KG1 (cell line): ENCODE measurements around the gene PTPRD.

Experiments
- DNase-seq: peaks from one replicate; lab custom pipeline; 2025; lab: John Stamatoyannopoulos, UW

PTPRD gene

DNA sequence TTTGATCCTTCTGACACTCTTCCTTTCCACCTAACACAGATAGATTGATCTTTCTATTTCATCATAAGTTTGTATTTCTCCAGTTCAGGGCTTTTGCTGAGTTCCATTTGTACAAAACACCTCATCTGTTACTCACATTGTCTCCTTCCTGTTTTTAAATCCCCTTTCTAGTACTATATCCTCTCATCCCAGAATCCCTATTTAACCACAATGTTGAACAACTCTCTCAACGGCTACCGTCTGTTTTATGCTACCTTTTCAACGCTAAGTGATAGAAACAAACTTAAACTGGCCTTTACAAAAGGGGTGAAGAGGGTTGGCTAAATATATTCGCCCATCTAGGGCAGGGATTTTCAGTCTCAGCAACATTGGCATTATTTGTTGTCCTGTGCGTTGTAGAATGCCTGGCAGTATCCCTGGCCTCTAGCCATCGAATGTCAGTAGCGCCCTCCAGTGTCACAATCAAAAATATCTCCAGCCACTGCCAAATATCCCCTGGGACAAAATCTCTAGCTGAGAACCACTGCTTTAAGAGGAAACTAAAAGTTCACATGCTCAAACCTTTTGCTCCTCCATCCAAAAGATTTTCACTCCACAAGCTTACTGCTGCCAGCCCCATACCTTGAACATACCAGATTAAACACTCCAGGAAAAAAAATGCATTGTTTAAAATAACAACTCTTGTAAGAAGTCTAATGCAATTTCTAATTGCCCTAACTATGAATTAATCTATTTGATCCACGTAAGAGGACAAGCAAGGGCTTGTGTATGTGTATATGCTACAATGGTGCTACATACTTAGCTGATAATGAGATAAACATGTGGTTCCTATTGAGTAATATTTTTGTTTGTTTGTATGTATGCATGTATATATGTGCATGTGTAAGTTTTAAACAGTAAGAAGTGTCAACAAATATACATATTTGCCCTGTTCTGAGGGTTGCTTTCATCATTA lies 344.0 kb downstream of the PTPRD start:
- DNase-seq: peak; percentile 13

GRCh38 chr9:10265153-10265631 lies 347.6 kb downstream of the PTPRD start:
- no peak for DNase-seq

DNA sequence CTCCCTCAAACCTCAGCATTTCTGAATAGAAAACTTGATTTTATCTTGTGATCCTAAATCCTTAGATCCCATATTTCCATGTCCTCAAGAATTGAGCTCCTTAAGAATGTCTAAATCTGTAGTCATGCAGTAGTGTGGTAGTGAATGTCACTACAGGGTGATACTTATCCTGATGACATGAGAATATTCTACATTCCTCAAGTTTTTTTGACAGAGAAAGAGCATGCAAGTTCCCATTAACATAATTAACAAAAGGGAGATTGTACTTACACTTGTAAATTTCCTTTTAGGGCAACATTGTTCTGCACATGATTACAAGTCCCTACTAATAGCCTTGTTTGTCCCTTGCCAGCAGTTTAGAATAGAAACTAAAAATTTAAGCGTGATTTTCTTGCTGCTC lies 352.3 kb downstream of the PTPRD start:
- no peak for DNase-seq

DNA sequence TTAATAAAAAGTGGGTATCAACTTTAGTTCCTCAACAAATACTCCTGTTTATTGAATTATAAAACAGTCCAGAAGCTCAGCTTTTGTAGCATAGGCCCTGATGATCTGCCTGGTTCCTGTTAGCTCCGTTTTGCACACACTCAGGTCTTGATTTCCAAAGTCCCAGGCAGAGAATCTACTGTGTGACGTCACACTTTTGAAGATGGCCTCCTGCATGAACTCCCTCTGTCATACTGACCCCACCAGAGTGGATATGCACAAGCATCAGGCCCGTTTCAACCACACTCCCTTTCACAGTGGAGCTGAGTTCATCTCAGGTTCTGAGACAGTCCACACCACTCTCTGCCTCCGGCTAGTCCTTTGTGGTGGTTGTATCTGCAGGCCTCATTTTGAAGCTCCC lies 353.1 kb downstream of the PTPRD start:
- DNase-seq: no peak

GRCh38 chr9:10255758-10256157 lies 357.0 kb downstream of the PTPRD start:
- no peak for DNase-seq

DNA sequence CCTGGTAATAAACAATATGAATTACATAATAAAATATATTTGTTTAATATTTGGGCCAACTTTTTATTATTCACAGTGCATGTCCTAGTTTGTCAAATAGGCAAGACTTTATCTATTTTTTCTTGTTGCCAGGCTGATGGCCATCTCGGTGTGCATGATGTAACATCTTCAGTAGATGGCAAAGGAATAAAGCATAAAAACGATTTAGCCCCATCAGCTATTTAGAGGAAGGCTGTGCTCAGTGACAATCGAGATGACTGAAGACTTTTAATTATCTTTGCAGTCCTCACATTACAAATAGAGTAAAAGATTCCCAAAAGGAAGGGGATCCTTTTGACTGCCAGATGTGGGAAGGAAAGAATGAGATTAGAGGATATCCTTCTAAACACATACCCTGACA lies 358.5 kb downstream of the PTPRD start:
- no peak for DNase-seq

GRCh38 chr9:10253341-10253740 lies 359.5 kb downstream of the PTPRD start:
- DNase-seq: no peak

GRCh38 chr9:10252174-10252573 lies 360.6 kb downstream of the PTPRD start:
- no peak for DNase-seq

DNA sequence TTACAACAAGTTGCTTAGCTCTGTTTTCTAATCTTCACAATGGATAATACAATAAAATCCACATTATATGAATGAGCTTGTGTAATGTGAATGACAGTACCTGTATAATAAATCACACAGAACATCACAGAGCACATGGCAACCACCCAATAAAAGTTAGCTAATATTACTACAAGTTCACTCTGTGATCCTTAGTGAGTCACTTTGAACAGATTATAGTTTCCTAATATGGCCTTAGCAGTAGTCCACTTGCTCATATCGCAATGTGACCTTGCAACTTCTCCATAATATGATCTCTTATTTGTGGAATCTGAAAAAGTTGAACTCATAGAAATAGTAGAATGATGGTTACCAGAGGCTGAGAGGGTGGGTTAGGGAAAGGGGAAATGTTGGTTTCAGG lies 361.3 kb downstream of the PTPRD start:
- DNase-seq: no peak

- DNase-seq: no peak
These were observed 362.6 kb downstream of the PTPRD start for GRCh38 chr9:10250219-10250618.

GRCh38 chr9:10248890-10249289 lies 363.9 kb downstream of the PTPRD start:
- DNase-seq: no peak

GRCh38 chr9:10242255-10242654 lies 370.5 kb downstream of the PTPRD start:
- DNase-seq: no peak

DNA sequence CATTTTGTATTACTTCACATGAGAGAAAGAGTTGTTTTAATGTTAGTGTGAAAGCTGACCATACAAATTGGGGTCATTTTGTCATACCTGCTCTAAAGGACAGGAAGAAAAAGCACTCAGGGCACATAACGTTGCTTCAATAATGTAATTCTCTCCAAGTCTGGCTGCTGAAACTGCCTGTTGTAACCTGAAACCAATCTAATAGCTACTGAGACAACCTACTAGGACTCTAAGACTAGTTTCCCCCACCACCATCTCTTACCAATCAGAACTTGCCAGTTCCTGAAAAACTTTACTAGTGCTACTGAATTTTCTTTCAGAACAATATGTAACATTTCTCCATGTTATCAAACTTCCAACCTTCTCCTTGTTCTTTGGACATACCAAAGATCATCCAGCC lies 374.7 kb downstream of the PTPRD start:
- no peak for DNase-seq

DNA sequence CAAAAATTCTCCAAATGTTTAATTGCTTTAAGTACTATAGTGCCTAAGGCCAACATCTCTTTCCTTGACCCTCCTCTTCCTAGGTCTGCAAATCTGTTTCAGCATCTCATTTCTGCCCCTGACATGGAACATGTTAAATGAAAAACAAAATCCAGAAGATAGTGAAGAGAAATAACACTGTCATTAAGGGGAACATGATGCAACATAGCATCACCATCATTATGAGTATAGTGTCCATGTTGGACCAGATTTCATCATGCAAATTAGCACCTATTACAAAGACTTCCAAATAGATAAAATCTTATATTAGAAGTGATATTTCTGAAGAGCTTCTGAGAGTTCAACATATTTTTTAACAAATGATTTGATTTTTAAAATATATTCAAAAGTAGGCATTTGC lies 375.2 kb downstream of the PTPRD start:
- no peak for DNase-seq

DNA sequence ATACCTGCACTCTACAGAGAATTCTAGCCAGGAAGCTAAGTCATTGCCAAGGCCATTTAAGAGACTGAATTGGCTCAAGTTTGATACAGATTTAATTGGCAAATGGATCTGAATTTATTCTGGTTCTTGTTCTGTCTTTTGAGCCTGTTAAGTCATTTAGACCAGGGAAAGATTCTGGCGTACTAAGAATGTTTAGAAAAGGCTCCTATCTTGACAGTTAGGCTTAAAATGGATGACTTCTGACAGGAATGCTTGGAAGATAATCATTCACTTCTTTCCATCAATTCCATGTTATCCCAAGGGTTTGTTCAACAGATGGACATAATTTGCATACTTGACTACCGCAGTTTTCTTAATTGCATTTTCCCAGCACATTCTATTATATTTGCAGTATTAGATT lies 376.6 kb downstream of the PTPRD start:
- no peak for DNase-seq

DNA sequence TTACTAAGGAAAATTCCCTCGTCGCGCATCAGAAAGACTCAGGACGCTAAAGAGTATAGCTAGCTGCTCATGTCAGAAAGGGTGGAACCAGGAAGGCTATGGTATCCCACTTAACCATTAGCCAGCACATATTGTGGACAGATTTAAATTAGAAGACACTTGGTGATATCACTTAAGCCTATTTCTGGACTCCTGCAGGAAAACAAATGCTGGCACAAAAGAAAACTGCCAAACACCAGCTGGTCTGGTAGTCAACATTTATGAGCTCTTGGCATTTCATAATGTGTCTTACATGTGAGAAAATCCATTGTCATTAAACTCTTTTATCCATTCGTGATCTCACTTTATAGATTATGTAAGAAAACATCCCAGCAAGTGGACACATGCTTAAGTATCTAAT lies 377.4 kb downstream of the PTPRD start:
- no peak for DNase-seq

- DNase-seq: no peak
These were observed 380.4 kb downstream of the PTPRD start for GRCh38 chr9:10232352-10232930.

- DNase-seq: no peak
These were observed 382.3 kb downstream of the PTPRD start for GRCh38 chr9:10230512-10230911.

DNA sequence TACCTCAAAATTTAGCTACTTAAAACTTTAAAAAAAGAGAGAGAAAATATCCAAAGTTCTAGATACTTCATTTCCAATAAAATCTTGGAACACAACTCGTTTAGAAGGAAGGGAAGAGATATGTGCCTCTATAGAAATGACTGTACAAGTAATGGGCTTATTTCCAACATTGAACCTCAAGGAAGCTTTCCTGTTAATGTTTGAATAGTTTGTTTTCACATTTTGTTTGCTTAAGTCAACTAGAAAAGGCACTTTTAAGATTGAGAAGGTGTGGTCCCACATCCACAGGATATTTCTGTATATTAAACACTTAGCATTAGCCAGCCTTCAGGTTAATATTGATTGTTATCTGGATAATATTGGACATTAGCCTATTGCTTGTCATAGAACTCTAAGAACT lies 384.7 kb downstream of the PTPRD start:
- no peak for DNase-seq

DNA sequence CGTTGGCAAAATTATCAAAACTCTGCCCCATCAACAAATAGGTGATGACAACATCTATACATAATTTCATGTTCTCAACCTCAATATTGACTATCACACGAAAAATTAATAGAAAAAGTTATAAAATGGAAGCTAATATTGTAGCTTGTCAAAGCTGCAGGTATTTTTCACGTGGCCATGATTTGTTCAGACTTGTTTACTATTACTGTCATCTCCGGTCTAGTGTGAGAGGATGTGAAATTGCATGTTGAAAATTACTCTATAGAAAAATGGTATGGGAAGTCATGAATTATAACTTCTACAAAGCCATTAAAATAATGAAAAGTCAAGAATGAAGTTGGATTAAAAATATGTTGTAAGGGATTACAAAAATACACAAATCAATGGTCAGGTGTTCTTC lies 385.8 kb downstream of the PTPRD start:
- DNase-seq: no peak

DNA sequence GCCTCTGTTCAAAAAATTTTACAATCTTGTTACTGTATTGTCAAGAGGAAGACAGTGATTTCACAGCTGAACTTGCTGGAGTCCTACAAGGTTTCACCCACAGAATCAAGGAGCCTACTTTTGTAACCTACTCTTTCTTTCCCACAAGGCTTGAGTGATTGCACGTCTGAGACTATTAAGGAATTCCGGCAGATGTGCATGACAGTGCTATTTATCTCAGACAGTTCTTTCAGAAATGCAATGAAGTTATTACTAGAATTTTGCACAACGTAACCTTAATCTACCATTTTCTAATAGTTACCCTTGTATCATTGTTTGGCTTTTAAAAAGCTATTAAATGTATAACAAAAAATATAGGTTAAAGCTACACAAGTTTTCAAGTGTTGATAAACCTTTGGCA lies 400.1 kb downstream of the PTPRD start:
- DNase-seq: no peak

DNA sequence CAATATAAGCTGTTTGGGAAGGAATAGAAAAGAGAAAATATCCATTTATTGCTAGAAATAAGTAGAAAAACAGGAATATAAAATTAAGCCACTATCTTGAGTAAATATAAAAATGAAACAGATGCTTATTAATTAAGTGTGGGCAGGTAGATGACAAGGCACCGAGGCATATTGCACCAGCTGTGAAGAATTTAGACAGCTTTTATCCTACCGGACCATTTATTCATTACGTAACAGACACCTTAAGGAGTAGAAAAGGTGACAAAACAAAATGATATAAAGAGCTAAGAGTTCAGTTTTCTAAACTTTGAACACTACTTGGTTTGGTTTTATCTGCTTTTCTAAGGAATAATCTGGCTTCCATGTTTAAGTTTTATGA lies 404.1 kb downstream of the PTPRD start:
- DNase-seq: no peak

- DNase-seq: no peak
These were observed 408.5 kb downstream of the PTPRD start for GRCh38 chr9:10204276-10204675.

DNA sequence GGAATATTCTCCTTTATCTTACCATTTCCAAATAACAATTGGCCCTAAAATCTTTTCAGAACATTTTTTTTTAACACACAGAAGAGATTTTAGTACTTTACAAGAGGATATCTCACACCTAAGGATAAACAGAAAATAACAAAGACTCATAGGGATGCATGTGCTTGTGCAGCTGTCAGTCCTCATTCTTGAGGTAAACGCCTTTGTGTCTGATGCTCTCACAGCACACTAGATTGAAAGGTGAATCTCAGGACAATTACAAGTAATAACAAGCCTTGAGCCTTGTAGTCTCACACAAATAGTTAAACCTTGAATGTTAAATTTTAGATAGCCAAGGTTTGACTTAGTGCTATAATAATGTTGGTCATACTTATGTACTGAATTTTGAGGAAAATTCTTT lies 439.2 kb downstream of the PTPRD start:
- no peak for DNase-seq
